Measurements from ENCODE around the gene ALLC.

- no peak for TF ChIP-seq CTCF (IDR thresholded peaks at IDR 0.05; ENCODE audit: borderline replicate concordance, extremely low read depth, low read length, poor library complexity, severe bottlenecking)
- no peak for TF ChIP-seq EZH2 (IDR thresholded peaks at IDR 0.05; ENCODE audit: borderline replicate concordance, low read depth, low read length, severe bottlenecking)
Observed at GRCh38 chr2:3703236-3703756, 45.3 kb downstream of the ALLC start, which contains the start of gene DCDC2C.
